ENCODE measurements around the gene GUCA2A. TPM values are rescaled to one million over a fixed set of nuclear protein-coding genes. Genes with fewer than 3 reads are reported as not detected.

Gene GUCA2A
- total RNA-seq, 1 experiment from 2014 or later, result not detected

DNA sequence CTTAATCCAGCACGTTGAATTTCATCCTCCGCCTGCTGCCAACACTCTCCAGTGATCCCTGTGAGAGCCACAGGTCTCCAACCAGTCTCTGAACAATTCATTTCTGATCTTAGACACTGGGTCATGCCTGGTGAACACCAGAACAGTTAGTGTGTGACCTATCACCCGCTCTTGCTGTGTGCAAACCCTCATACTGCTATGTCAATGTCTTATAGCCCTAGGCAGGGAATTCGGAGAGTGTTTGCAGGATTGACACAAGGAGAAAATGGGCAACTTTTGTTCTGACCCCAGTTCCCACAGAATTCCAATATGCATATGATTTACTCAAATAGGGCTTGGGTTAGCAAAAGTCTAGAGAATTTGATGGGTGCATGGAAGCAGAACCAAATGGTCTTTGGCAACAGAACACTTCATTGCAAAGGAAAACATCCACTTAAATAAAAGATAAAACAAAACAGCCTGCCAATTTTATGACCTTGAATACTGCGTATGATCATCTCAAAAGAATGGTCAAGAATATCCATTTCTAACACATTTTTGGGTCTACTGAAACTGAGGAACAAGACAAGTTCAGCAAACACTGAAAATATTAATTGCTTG lies 34.4 kb downstream of the GUCA2A start:
- Mint-ChIP-seq H3K9me3 (no peaks in the 10 kb centered on the region), H3K27ac (no peak overlapping the region; a peak in 1 of 7 replicates), H3K36me3 (ENCODE audit: insufficient read depth in 1 of 3, low read depth in 3 of 3) (no peaks in the 10 kb centered on the region), H3K4me3 (no peak overlapping the region), H3K27me3 (ENCODE audit: low read depth) (peaks cover 5% of the 10 kb centered on the region), H3K4me1 (no peaks in the 10 kb centered on the region)
- WGBS (ENCODE audit: extremely low coverage, insufficient read length, low lambda C conversion rate), result no CpG with 5 or more reads among the region's 5 CpGs
- H3K79me2 ChIP-seq (ENCODE audit: insufficient read depth, low read length), result no peaks in the 10 kb centered on the region
- H2BK5ac ChIP-seq (ENCODE audit: insufficient read length, low read length), result no peak overlapping the region
- H4K20me1 ChIP-seq (ENCODE audit: control insufficient read depth, insufficient read depth, insufficient read length), result no peaks in the 10 kb centered on the region
- H4K8ac ChIP-seq (replicated peaks; ENCODE audit: insufficient read length, low read depth, low read length), result no peak overlapping the region
- no peak overlapping the region for H3K23ac ChIP-seq (ENCODE audit: insufficient read length, low read depth, low read length)
- no peak overlapping the region for H2BK12ac ChIP-seq (ENCODE audit: insufficient read length, low read depth, low read length)
- H2BK20ac ChIP-seq (ENCODE audit: low read depth, low read length, poor library complexity, severe bottlenecking), result no peak overlapping the region
- no peak overlapping the region for H4K5ac ChIP-seq (ENCODE audit: insufficient read length, low read depth, low read length)
- H3K79me1 ChIP-seq (ENCODE audit: insufficient read depth, low read depth, low read length, poor library complexity, severe bottlenecking), result no peaks in the 10 kb centered on the region
- no peaks in the 10 kb centered on the region for H3K23me2 ChIP-seq (ENCODE audit: insufficient read length, low read depth, low read length, poor library complexity, severe bottlenecking)
- no peak overlapping the region for H3K9ac ChIP-seq (ENCODE audit: extremely low read depth, insufficient read length, low read length)
- H3K27ac ChIP-seq (ENCODE audit: insufficient read length, low read depth, low read length), result no peak overlapping the region
- H3K27me3 ChIP-seq (ENCODE audit: insufficient read depth, low read length), result no peaks in the 10 kb centered on the region
- H3K14ac ChIP-seq (ENCODE audit: insufficient read depth, low read length), result no peak overlapping the region
- DNase-seq, result no peak
- H3T11ph ChIP-seq (ENCODE audit: low read length), result no peak overlapping the region
- no peak for TF ChIP-seq CTCF (conservative IDR thresholded peaks at IDR 0.05)
- H3K4me1 ChIP-seq (ENCODE audit: insufficient read depth, low read length), result no peaks in the 10 kb centered on the region
- no peak overlapping the region for H3K56ac ChIP-seq (ENCODE audit: insufficient read length, low read depth, low read length)
- H2BK15ac ChIP-seq (ENCODE audit: low read depth, low read length), result no peak overlapping the region
- no peak overlapping the region for H3K4me2 ChIP-seq (ENCODE audit: insufficient read depth, insufficient read length, low read length)
- no peak overlapping the region for H3K4ac ChIP-seq (ENCODE audit: low read depth, low read length)
- H2AK5ac ChIP-seq (ENCODE audit: insufficient read length, low read length), result no peak overlapping the region
- H3K9me3 ChIP-seq (ENCODE audit: control insufficient read depth, low read depth, low read length), result no peaks in the 10 kb centered on the region
- no peak overlapping the region for H4K91ac ChIP-seq (ENCODE audit: insufficient read length, low read depth, low read length)
- no peak overlapping the region for H2BK120ac ChIP-seq (ENCODE audit: low read depth, low read length, poor library complexity, severe bottlenecking)
- no peak overlapping the region for H3K18ac ChIP-seq (ENCODE audit: insufficient read length, low read depth, low read length)
- H2AFZ ChIP-seq (ENCODE audit: low read length), result no peak overlapping the region

Measured in H9 (cell line).